Cardiac septum (tissue), 1 donor: Measurements from ENCODE around the gene CNKSR2. TPM values are rescaled to one million over a fixed set of nuclear protein-coding genes. Genes with fewer than 3 reads are reported as not detected.

Experiments
- DNase-seq: peaks from one replicate; pipeline ENCODE4 v3.0.0-alpha.2; 2020; ENCODE audit warnings: low spot score
- intact Hi-C: fragments of 100-400 bp; cut with DNase I; formaldehyde crosslinking; loops from one replicate; pipeline ENCODE4 v1.14.0; 2022
- long read RNA-seq: library from polyadenylated mRNA; unstranded; transcript quantifications from one replicate; pipeline ENCODE4 v2.0.0, GENCODE V29; 2021
- total RNA-seq: library from RNA; stranded (reverse); fragmentation: NEBNext Ultra II Directional; extraction: Animal tissue kit (Norgen Biotek cat#: 25700); gene quantifications from one replicate; pipeline ENCODE4 v1.2.1, GENCODE V29; 2021
- donor health status: DM: no; HTN: no; CAD: no.

Gene CNKSR2
- 1.00 TPM for total RNA-seq
- long read RNA-seq, partial matches to known transcripts = 0 of 32 reads
- long read RNA-seq, other reads (novel, unspliced or antisense) = 32 of 32 reads

DNA sequence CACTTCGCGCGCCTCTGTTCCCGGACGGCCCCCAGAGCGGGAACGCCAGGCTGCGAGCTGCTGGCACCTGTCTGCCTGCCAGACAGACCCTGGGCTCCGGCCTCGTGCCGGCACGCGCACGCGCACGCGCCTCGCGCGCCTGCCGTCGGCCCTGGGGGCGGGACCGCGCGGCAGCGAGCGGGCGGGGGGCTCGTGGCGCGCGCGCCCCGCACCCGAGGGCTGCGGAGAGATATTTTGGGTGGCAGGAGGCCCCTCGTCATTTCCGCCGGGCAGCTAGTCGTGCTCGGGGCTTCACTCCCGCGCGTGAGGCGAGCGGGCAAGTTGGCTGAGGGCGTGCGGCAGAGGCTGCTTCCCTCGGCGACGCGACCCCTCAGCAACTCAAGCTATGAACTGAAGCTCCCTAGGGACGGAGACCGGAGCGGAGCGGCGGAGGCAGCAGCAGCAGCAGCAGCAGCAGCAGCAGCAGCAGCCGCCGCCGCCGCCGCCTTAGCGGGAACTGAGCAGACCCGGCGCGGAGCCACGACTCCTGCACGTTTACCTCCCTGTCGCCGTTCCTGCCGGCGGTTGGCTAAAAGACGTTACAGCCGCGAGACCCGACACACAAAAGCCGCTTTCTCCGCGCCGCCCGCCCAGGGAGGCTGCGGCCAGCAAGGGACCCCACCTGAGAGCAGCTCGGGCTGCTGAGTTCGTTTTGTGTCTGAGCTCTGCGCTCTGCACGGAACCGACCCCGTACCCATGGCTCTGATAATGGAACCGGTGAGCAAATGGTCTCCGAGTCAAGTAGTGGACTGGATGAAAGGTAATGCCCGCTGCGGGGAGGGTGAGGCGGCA is at the start of gene CNKSR2:
Gene CNKSR2 (plus strand): TSS at position 256 of the 831 bp plus-strand sequence. CDS start 480 bp downstream, at position 736.
- intact Hi-C loops = no loop called here

DNA sequence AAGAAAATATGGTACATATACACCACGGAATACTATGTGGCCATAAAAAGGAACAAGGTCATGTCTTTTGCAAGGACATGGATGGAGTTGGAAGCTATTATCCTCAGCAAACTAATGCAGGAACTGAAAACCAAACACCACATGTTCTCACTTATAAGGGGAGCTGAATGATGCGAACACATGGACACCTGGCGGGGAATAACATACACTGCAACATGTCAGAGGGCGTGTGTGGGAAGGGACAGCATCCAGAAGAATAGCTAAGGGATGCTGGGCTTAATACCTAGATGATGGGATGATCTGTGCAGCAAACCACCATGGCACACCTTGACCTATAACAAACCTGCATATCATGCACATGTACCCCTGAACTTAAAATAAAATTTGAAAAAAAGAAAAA is 19.5 kb upstream of the CNKSR2 start:
- DNase-seq = no peak
- intact Hi-C loops = no loop called here

More for the DNA sequence above, at the start of gene CNKSR2:
- no peak for DNase-seq

DNA sequence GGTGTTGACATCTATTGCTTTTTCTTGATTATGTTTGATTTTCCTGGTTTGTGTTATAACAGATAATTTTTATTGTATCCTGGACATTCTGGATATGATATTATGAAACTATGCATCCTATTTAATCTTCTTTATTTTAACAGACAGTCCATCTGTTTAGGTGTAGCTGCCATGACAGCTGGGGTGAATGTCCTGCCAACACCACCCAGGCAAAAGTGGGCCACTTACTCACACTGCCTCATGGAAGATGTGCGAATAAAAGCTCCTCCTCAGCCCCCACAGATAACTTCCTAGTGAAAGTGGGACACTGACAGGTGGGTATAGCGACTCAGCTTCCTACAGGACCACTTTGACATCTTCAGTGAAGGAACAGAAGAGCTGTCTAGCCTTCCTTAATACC is 18.4 kb upstream of the CNKSR2 start:
- intact Hi-C loops = no loop called here
- no peak for DNase-seq

DNA sequence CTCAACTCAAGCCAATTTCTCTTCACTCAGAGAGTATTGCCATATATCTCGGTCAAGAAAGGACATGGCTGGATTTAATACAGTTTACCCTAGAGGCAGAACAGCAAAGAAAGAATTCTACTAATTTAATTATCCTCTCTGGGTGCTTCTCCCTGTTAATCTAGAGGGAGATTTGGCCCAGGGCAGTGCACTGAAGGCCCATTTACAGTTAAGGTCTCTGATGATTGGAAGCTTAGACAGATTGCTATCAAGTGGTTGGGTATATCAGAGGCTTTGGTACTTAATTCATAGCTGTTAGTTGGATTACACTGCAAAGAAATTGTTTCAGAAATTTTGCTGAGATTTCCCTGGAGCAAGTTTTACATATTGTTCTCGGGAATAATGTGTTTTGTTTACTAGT is 4.6 kb upstream of the CNKSR2 start:
- intact Hi-C loops = no loop called here

DNA sequence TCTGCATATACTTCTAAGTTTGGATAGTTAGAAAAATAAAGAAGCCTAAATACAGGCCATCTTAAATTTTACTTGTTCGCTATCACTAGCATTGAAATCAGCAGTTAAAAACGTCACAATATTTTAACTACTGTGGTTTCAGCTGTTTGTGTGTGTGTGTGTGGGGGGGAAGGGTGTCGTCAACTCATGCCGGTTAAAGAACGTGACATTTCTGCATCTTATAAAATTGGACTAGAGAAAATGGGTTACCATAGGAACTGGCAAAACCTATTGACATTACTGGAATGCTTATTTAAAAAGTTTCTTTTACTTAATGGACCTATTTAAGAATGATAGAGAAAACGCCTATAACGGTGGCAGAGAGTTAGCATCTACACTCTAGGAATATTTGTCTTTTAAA is 1.2 kb upstream of the CNKSR2 start:
- intact Hi-C loops = no loop called here
- DNase-seq = no peak

More for the DNA sequence above, 4.6 kb upstream of the CNKSR2 start:
- DNase-seq = no peak

DNA sequence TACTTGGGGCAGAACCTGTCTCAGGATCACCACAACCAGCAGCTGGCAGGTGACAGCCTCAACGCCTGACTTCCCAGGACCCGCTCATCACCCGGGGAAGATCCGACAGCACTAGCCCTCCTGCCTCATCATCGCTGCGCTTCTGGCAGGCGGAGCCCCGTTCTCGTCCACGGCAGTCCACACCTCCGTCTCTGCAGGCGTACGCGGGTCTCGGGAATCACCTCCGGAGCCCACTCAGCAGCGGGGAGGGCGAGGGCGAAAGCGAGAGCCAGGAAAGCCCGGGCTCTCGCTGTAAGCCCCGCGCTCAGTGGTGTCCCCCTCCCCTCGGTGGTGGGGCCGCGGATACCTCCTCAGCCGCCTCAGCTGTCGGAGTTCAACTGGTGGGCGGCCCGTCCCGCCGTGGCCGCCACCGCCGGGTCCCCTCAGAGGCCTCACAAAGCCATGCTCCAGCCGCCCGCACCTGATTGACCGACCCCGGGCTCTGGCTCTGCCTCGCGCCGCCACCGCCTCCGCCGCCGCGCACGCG is 518 bp upstream of the CNKSR2 start:
- DNase-seq = no peak
- intact Hi-C loops = no loop called here

DNA sequence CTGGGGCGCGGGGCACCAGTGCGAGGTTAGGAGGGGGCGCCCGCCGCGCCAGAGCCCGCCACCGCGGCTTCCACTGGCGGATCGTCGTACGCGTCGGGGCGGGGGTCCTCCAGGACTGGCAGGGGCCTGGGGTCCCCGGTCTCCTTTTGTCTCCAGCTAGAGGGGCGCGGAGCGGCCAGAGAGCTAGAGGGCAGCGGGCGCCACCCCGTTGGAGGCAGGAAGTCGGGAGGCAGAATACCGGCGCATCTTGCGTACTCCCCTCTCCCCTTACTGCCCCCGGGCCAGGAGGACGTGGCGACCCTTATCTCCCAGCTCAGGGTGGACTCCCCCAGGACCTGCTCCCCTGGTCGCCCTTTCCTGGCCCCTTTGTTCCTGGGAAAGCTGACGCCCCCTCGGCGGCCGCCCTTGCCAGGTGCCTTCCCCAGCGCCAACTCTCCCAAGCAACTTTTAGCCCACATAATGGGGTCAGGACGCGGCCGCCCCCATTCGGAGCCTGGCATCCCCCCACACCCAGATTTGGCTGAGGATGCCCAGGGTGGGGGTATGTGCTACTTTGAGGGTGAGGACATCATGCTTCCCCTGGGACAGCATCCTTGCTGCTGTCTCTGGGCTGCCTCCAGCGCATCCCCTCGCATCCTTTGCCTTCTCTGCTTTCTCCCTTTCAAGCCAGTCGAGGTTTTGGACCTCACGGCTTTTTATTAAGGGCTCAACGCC is 933 bp downstream of the CNKSR2 start:
- intact Hi-C loops = no loop called here
- DNase-seq = no peak

DNA sequence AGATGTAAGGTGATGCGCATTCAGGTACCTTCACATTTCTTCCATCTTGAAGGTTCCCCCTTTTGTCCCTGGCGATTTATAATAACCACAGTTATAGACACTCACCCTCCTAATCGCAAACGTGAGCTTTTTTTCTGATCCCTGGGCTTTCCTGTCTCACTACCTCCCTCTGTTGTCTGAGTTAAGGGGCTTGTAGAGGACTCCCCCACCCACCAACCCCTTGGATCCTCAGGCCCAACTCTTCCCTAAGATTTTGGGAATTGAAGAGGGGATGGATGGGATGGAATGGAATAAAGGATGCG is 1.4 kb downstream of the CNKSR2 start:
- intact Hi-C loops = no loop called here
- no peak for DNase-seq

DNA sequence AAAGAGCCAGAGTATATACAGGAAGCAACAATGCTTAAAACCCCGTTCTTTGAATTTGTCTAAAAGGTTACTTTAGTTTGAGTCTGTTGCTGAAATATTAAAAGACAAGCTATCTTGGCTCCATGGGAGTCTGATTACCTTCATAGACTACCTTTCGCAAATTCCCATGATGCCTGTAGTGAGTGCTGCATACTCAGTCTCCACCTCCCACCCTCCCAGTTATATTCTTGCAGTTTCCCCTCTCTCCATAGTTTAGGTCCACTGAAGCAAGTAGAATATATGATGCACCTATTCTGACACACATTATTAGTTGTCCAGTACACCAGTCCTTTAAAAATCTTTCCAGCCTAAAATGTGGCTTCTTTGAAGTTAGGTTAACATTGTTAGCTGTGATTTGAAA is 2.4 kb downstream of the CNKSR2 start:
- no peak for DNase-seq
- intact Hi-C loops = no loop called here

DNA sequence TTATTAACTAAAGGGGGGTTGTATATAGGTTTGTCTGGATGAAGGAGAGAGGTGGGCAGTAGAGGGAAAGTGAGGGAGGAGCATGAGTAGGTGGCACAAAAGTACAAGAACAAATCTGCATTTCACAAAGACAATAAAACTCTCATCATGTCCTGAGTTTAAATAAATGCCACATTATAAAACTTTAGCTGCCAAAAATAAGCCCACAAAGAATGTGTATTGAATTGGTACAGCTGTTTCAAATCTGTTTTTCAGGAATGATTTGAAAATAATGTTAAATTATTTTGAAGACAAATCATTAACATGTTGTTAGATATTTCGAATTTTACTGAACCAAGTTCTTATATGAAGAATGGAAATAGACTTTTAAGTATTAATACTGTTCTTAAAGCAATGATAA is 5.8 kb downstream of the CNKSR2 start:
- no peak for DNase-seq
- intact Hi-C loops = no loop called here

DNA sequence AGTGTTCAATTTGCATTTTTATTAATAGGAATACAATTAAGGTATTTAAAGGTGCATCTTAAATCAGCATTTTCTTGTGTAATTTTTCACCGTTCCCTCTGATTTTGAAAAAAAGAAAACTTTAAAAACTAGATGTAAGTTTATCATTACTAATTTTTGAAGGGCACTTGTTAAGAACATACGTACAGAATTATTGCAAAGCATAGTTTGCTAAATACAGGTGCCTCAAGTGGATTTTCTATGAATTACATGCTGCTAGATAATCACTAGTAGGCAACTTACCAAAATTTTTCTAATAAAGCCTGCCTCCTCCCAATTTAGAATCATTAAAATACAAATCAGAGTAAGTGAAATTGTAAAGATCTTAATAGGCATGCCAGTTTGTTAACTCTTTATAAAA is 8.5 kb downstream of the CNKSR2 start:
- no peak for DNase-seq
- intact Hi-C loops = no loop called here

DNA sequence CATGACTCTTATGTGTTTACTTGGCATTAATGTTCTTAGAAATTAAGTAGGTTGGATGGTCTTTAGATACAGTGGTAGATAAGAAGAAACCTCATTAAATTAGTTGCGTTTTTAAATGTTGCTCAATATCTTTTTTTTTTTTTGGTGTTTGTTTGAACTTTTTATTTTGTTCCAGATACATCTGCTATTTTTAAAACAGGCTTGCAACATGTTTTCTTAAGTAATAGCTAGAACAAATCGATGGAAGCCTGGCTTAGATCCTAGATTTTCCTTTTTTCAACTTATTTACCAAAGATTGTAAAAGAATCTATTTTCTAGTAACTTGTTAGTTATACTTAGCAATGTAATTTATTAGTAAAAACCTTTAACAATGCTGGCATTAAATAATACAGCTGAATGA is 9.3 kb downstream of the CNKSR2 start:
- intact Hi-C loops = no loop called here
- DNase-seq = no peak

DNA sequence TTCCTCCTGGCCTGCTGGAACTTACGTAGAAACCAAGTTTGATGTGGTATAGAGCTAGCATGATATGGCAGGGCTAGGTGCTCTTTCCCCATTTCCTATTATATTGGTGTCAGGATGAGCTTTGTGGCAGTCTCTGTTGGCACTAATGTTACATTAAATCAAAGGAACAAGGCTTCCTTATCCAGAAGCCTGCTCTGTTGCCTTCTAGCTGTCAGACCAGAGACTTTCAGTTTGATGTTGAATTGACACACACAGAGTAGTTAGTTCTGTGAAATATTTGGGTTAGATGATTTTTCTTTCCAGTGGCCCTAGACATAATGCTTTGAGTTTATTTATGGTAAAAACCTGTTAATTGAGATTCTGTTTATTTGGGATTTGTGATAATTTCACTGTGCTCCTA is 10.0 kb downstream of the CNKSR2 start:
- intact Hi-C loops = no loop called here
- DNase-seq = no peak

DNA sequence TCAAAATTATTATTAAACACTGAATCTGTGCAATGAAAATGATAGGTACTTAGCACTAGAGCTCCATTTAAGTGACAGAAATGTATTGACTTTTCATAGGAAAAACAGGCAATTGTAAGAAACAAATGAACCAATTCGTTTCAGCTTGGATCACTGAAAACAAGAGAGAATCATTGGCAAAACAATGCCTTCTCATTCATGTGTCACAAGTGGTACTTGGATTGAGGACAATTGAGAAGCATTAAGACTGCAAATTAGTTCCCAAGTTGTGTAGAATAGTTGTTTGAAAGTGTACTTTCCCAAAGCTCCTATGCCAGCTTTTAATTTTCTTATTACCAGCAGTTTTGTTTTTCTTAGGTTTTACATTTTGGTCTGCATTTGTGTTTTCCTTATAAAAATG is 20.6 kb downstream of the CNKSR2 start:
- intact Hi-C loops = no loop called here
- no peak for DNase-seq

DNA sequence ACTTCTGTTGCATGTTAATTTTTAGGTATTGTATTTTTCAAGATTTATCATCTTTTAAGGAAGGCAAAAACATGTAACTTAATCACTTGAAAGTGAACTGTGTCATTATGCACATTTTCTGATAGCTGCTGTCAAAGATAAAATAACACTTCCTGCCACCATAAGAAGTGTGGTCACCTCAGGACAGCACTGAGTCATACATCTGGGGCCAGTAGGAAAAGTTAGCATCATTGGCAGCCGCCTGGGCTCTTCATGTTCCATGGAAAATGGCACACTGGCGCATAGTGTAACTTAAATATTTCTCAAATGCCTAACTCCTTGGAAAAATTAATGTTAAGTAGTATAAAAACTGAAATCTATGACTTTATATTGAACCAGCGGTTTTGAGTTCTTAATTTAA is 24.2 kb downstream of the CNKSR2 start:
- intact Hi-C loops = no loop called here

DNA sequence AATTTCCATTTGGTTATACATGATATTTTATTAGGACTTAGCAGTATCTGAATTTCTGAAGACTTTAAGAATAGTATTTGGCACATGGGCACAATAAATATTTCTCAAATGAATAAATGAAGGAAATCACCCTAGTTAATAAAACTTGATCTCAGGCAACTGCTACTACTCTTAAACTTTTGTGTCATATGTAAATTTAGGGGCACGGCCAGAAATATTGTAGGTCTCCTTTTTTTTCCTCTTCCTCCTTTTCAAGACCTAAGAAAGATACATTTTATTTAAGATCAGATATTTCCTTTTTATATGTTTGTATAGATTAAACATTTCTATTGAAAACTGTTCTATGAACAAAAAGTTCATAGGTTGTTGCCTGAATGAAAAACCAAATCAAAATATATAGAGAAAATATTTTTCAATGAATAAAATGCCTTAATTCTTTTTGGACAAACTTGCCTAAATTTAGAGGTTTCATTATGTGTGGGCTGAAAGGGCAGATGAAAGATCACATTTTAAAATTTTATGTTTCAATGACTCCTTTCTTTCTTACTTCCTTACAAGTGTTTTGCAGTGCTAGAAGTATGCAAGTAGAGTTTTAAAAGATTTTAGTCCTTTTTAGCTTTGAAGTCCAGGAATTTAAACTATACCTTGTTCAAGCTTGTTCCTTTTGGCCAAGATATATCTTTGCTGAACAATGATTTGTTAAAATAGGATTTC is 26.3 kb downstream of the CNKSR2 start:
- intact Hi-C loops = no loop called here
- no peak for DNase-seq

More for the DNA sequence above, 24.2 kb downstream of the CNKSR2 start:
- no peak for DNase-seq

DNA sequence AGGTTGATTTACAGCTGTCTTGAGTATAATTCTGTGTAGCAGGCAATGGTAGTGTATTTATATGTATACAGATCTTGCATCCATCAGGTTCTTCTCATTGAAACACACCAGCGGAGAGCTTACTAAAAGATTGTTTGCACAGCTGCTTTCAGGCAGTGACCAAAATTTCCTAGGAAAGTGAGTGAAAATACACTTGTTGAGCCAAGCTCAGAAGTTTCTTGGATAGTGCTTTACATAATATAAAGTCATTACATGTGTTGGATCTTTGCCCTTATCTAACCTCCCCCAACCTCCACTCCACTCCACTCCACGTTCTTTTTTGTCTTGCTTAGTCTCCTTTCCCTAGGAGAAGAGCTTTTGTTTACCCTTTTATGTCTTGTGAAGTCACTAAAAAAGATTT is 34.1 kb downstream of the CNKSR2 start:
- DNase-seq = no peak
- intact Hi-C loops = no loop called here

DNA sequence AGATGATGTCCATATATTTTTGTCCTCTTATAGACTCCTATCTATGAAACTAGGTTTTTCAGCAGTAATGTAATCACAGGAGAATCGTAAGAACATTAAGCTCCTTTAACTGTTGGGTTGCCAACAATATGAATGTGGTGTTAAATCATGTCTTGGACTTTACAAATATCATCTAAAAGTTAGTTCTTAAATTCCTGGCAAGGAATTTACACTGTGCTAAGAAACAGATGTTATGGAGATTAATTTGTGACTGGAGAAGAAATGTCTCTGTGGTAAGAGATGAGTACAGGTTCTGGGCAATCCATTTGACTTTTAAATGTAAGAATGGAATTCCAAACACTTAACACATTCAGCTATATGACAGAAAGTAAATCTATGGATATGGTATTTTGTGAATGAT is 34.6 kb downstream of the CNKSR2 start:
- intact Hi-C loops = no loop called here
- DNase-seq = no peak

DNA sequence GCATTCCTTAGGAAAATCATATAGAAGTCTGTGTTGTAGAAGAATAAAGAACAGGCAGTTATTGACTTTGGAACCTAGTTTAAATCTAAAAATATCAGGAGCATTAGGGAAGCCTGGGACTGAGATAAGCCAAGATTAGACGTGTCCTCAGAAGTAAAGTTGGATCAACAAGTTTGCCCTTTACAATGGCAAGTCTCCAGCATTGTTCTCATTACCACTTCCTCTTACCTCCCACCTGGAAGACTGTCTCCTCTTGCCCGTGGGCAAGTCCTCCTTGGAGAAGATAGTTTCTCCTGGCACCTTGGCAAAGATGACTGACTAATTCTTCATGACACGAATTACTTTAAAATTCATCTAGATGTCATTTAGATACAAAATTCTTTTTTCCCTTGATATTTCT is 37.8 kb downstream of the CNKSR2 start:
- intact Hi-C loops = no loop called here
- no peak for DNase-seq

DNA sequence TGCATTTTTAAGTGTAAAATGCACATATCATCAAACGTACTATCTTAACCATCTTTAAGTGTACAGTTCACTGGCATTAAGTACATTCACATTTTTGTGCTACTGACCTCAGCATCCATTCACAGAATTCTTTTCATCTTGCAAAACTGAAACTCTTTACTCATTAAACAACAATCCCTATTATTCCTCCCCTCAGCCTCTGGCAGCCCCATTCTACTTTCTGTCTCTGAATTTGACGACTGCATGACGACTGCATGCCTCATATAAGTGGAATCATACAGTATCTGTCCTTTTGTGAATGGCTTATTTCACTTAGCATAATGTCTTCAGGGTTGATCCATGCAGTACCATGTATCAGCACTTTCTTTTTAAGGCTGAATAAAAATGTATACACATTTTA is 38.7 kb downstream of the CNKSR2 start:
- DNase-seq = no peak
- intact Hi-C loops = no loop called here
